ENCODE data around the gene ARRDC3.

ARRDC3 gene

DNA sequence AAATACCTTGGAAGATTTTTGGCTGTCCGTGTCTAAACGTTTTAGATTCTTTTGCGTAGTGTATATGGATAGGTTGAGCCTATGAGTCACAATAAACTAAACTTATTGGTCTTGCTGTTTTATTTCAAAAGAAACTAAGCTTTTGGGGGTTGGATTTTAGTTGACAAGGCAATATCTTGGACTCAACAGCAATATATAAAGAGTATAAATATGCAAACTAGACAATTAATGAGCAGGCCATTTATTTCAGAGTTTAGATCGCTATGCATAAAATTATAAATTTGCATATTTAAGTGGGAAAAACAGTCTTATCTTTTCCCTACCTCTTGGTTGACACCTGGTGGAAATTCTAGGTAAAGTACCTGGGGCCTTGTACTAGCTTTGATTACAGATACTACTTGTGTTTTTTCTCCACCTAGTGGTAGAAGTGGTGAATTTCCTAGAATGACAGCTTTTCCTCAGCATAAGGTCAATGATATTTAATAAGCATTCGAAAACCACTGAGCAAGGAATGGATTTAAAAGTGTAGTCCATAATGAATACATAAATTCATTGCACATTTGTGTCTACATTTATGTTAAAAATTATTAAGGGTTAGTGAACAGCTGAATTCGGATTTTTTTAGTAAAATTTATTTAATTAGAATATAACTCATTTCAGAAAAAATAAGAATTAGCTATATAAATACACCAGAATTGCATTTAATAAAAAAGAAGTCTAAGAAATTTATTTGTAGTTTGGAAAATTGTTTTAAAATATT, 1.7 kb upstream of the ARRDC3 start:
- DNase-seq (ENCODE audit: low read depth in 2 of 2) = peak; percentile 83 to 86

DNA sequence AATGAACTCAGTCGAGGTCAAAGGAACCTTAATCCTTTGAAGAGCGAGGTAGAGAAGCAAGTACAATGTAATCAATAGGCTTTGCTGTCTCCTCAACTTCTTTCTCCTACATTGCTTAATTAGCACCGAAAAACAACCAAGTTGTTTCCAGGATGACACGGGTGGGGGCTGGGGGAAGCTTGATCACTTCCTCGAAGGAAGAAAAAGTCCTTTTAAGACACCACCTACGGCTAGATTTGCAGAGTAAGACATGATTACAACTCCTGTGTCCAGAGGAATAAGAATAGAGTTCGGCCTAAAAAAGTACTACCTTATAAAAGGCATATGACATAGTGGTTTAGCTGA, 811 bp upstream of the ARRDC3 start:
- DNase-seq (ENCODE audit: low read depth in 2 of 2) = no peak

DNA sequence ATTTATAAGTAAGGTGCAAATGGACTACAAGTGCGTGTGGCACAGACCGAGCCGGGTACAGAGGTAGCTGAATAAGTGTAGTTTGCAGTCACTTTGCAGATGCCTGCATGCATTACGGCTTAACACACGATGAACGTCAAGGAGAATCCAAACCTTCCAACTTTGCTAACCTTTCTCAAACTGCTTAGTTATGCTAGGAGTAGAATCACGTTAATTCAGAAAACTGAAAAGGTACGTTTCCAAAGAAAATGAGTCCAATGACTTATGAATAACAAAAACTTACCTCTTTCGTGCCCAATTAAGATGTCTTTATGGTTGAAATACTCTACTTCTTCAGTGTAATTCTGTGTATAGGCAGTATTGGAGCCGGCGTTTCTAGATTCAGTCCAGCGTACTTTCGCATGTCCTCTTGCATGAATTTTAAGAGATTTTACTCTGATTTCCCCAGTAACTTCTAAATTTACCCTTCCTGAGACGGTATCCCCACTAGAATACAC, 539 bp downstream of the ARRDC3 start:
- DNase-seq (ENCODE audit: low read depth in 2 of 2) = no peak

DNA sequence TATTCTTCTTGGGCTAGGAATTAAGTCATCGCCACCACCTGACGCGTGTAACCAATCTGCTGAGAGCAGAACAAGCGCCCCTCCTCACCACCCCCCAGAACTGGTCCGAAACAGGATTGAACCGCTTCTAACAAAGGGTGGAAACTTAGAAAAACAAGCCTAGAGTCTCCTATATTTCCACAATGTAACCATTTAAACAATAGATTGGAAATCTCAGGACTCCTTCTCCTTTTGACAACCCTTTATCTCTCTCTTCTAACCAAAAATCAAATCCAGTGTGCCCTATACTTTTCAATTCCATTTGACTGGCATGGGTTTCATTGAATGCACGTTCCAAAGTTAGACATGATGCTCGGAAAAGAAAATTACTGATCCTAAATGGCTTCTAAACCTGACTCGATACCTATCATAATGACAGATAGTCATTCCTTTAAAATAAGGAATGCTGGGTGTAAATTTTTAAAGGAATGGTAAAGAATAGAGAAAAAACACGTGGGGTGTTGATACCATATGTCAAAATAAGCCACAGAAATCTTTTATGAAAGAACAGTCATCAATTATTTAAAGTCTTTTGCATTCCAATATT, 1.2 kb downstream of the ARRDC3 start:
- DNase-seq (ENCODE audit: low read depth in 2 of 2) = peak; percentile 58 to 62

DNA sequence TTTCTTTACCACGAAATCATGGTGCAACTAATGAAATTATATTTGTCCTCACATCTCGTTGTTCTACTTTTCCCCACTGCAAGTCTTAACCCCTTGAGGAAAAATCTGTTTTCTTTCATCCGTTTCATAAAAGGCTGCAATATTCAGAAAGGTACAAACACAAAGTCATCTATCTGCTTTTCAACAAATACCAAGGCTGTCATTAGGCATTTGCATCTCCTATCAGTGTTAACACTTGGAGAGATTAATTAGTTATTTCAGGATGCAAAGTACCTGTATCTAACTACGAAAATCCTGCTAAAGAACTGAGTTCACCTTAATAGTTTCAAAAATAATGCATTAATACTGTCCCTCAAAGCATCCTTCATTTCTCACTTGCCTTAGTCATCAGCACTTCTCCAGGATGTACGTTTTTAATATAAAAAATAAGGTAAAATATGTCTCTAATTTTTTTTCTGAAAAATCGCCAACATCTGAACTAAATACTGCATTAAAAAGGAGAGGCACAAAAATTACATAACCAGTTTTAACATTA, 1.8 kb downstream of the ARRDC3 start:
- no peak for DNase-seq (ENCODE audit: low read depth in 2 of 2)

DNA sequence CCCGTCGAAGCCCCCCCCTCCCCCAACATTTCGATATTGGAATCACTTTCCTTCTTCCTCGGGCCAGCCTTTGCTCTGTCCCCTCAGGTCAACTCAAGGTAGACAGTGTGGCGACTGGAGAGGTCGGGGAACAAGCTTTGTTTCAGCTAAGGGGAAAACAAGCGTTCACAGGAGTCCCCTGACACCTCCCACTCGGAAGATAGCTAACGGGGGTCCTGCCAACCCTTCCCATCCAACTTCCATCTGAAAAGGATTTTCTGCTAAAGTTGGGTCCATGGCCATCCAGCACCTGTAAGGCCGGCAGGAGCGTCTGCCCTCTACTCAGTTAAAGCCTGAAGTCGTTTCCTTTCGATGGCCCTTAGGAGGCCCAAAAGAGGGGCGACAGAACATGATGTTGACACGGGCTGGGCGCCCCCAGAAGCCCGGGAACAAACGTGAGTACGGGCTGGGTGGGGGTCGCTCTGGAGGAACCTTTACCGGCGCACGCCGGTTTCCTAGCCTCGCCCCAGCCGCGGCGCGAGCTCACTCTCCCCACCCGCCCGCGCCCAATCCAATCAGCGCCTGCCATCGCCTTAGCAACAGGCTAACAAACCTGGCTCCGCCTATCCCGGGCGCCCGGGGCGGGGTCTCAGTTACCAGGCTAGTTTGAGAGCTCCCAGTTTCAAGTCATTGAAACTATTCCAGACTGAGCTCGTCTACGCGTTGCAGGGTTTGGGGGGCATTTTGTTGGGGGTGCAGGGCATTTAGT, 2.5 kb downstream of the ARRDC3 start:
- peak; percentile 88 to 89 for DNase-seq (ENCODE audit: low read depth in 2 of 2)

DNA sequence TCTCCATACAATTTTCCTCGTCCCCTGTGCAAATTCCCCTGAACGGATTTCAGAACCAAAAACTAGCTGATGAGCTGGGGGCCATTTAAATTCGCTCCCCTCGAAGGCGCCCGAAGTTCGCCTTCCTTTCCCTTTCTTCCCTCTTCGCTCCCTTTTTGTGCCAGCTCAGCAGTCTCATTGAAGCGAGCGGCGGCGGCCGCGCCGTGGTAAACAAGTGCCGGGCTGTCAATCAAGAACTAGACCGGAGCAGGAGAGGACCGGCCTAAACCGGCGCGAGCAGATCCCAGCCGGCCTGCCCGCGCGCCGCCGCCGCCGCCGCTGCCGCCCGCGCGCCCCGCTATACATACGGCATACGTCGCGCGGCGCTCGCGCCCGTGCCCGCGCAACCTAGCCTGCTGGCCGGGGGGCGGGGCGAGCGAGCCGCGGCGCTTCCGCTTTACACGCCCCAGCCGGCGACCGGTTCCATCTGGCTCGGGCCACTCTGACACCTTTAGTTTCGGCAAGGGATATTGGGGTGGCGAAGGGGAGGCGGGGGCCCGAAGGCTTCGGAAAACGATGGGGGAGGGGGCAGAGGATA, 3.1 kb downstream of the ARRDC3 start:
- peak; percentile 82 to 84 for DNase-seq (ENCODE audit: low read depth in 2 of 2)

DNA sequence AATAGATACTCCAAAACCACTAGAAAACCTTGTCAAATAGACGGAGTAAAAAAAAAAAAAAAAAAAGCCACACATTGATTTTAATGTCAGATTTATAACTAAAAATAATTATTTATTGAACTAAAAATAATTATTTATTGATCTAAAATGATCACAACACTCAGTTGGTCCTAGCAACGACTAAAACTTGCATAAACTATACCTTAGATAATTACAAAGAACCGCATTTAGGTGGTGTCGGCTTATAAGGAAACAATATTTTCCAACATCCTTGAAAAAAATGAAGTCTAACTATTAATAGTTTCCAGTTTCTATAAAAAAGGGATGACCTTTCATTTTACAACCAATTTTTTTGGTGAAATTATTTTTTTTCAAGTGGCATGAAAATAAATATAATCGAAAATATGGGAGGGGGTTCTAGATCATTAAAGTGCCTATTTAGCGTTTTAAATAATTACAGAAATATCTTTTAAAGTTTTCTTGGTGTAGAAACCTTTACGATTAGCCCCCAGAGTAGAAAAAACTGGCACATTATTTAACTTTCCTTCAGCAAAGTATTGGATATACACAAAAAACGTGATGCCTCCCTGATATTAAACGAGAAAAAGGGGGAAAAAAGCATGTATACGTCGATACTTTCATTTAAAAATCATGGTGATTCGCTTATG, 3.7 kb downstream of the ARRDC3 start:
- no peak for DNase-seq (ENCODE audit: low read depth in 2 of 2)

DNA sequence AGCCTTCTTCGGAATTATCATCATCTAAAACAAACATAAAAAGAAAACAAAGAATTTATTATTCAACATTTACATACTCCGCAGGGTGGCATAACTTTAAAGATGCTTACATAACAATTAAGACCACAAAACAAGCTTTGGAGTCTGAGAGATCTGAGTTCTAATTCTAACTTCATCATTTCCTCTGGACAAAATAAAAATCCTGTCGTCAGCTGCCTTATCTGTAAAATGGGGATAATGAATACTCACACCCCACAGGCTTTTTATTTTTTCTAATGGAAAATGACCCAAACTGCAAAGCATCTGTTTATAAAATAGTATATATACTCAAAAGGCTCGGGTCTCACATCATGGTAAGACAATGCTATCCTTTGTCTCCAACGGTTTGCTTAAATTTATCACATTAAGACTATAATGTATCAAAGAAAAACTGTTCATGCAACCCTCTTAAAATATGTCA, 4.3 kb downstream of the ARRDC3 start:
- DNase-seq (ENCODE audit: low read depth in 2 of 2) = no peak

DNA sequence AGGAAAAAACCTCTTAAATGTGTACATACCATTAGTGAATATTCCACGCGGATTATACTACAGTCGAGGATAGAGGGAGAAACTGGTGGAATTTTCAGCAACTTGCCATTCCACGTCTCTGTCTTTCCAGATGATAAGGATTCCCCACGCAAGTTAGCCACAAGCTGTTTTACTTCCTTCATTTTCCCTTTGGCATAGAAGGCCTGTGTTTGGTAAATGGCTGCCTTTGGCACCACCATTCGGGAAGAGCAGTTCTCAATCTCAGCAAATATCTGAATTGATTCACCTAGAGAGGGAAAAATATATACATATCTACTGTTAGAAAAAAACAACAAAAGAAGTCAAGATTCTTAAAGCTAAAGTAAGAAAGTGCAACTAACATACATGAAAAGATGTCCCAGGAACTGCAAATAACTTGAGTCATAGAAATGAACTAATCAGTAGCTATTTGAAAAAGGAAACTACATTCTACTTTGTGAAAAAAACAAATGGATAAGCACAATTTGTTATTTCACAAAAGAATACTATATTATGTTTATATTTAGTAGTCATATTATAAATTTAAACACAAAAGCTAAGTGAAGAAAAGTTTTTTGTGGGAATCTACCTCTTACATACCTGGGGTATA, 8.1 kb downstream of the ARRDC3 start:
- no peak for DNase-seq (ENCODE audit: low read depth in 2 of 2)

DNA sequence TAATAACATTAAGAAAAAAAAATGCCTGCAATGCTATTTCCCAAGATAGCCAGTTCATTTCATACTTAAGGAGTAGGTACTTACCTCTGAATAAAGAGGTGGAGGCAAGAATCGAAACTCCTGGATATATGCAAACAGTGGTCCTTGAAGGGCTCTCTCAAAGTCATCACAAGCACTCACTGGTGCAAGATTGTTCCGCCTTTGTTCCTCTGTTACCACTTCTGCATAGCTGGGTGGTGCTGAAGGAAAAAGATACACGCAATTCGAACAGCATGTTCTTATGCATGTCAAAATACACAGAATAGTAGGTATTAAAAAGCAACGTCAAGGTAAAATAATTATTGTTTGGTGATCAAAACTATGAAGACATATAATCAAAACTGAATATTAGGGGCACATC, 9.5 kb downstream of the ARRDC3 start:
- DNase-seq (ENCODE audit: low read depth in 2 of 2) = no peak

DNA sequence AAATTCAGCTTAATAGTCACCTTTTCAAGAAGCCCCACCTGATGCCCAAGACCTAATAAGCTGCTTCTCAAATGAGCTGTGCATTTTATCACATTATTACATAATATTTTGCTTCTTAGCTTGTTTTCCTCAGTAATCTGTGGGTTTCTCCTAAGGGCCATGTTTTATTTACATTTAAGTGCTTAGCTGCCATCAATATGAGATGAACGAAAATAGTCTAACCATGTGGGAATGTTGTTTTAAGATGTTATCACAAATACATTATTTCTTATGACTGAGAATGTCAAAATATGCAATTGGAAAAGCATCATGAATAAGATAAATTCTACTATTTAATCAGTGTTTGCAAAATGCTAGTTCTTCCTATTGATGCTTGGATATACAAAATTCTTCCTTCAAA, 10.1 kb downstream of the ARRDC3 start:
- no peak for DNase-seq (ENCODE audit: low read depth in 2 of 2)

DNA sequence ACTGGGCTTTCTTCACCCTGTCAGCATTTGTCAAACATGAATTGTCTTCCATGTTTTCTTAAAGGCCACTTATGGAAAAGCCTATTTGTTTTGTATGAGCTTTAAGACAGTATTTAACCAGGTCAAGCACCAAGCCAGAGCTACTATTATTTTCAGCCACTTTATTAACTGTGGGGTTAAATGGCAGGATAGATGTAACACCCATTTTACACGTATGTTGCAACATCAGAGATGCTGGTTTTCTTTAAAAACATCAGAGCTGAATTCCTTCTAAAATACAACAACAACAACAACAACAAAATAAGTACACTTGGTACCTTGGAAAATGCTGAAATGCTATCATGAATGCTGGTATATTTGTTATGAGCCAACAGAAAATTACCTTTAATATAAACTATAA, 13.6 kb downstream of the ARRDC3 start:
- DNase-seq (ENCODE audit: low read depth in 2 of 2) = no peak

DNA sequence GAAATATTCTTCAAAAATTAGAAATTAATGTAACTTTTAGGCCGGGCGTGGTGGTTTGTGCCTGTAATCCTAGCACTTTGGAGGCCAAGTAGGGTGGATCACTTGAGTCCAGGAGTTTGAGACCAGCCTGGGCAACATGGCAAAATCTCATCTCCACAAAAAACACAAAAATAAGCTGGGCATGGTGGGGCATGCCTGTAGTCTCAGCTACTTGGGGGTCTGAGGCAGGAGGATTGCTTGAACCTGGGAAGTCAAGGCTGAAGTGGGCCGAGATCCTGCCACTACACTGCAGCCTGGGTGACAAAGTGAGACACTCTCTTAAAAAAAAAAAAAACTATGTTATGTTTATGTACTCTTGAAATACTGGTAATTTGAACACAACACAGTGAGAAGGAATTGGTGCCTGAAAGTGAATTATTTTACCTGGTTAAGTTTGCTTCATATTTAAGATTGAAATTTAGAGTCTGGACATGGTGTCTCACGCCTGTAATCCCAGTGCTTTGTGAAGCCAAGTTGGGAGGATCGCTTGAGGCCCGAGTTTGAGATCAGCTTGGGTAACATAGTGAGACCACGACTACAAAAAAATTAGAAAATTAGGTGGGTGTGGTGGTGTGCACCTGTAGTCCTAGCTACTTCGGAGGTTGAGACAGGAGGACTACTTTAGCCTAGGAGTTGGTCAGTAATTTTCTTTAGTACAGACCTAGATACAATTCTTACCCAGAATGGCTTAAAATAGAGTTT, 15.0 kb downstream of the ARRDC3 start:
- no peak for DNase-seq (ENCODE audit: low read depth in 2 of 2)

DNA sequence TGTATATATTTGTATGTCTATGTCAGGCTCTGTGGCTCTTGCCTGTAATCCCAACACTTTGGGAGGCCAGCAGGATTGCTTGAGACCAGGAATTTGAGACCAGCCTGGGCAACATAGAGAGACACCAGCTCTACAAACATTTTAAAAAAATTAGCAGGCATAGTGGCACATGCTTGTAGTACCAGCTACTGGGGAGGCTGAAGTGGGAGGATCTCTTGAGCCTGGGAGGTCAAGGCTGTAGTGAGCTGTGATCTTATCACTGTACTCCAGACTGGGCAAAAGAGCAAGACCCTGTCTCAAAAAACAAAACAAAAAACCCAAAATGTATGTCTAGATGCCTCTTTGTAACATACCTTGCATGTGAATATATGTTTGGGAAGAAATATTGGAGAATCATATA, 15.8 kb downstream of the ARRDC3 start:
- no peak for DNase-seq (ENCODE audit: low read depth in 2 of 2)

DNA sequence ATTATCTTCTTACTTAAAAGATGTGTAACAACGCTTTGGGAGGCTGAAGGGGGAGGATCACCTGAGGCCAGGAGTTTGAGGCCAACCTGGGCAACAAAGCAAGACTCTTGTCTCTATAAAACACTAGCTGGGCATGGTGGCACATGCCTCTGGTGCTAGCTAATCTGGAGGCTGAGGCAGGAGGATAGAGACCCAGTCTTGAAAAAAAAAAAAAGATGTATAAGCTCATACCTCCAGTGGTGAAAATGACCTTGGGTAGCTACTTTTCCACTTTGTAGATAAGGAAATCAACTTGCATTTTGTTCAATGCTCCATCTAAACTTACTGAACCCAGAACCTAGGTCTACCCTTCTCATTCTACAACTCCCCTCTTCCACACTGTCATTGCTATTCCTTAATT, 16.6 kb downstream of the ARRDC3 start:
- DNase-seq (ENCODE audit: low read depth in 2 of 2) = no peak

DNA sequence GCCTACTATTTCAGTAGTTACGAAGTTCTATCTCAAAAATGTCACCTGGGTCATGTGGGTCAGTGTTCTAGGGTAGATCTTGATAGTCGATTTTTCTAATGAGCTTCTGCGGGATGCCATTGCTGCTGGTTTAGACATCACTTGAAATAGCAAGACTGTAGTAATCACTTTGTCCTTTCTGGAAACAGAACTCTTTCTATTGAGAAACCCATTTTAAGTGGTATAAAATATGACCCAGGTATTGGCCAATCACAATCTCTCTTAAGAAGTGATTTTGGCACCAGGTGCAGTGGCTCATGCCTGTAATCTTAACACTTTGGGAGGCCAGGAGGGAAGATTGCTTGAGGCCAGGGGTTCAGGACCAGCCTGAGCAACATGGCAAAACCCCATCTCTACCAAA, 17.6 kb downstream of the ARRDC3 start:
- DNase-seq (ENCODE audit: low read depth in 2 of 2) = no peak

DNA sequence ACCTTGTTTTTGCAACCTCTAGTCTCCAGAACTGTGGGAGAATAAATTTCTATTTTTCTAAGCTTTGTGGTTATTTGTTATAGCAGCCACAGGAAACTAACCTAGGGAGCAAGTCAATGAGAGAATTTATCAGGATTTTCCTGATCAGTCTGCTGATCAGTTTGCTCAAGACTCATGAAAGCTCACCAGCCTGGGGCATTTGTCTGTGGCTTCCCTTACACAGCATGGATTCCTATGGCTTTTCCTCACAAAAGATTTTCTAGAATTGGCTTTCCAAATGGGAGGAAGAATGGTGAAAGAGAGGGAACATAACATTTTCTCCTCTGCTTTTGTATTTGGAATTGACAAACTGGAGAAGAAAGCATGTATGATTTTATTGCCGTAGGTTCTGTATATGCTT, 20.2 kb downstream of the ARRDC3 start:
- DNase-seq (ENCODE audit: low read depth in 2 of 2) = no peak

DNA sequence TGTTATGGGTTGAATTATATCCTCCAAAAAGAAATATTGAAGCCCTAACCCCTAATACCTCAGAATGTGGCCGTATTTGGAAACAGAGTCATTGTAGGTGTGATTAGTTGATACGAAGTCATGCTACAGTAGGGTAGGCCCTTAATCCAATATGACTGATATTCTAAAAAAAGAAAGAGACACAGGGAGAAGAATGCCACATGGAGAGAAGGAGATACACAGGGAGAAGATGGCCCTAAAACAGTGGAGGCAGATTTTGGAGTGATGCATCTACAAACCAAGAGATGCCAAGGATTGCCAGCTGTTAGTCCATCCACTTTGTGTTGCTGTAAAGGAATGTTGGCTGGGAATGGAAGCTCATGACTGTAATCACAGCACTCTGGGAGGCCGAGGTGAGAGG, 21.3 kb downstream of the ARRDC3 start:
- no peak for DNase-seq (ENCODE audit: low read depth in 2 of 2)

DNA sequence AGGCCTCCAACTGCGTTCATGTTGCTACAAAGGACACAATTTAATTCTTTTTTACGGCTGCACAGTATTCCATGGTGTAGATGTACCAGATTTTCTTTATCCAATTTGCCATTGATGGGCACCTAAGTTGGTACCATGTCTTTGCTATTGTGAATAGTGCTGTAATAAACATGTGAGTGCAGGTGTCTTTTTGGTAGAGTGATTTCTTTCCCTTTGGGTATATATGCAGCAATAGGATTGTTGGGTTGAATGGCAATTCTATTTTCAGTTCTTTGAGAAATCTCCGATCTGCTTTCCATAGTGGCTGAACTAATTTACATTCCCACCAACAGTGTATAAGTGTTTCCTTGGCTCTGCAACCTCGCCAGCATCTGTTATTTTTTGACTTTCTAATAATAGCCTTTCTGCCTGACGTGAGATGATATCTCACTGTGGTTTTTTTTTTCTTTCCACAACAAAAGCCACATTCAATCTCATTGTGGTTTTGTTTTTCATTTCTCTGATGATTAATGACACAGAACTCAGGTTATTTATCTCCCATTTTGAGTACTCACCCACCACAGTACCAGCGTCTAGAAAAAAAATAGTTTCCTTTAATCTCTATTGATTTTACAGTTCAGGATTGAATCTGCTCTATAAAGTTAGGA, 21.9 kb downstream of the ARRDC3 start:
- no peak for DNase-seq (ENCODE audit: low read depth in 2 of 2)

Measured in fibroblast of skin of left quadriceps (primary cell).